Loucy (cell line): ENCODE measurements around the gene NCAM1.
A peak's percentile ranks its signal among the peaks of the same experiment; 100 is the strongest.

Source experiments
- H2AFZ ChIP-seq: fragments of 200-600 bp; sonication (generic); 2 replicates; pipeline ENCODE4 v1.6.0; 2016; ENCODE audit warnings: antibody characterized with exemption, mild to moderate bottlenecking, low read length, moderate library complexity
- H3F3A ChIP-seq: fragments of 200-600 bp; 2 replicates; pipeline ENCODE4 v1.6.0; 2016; ENCODE audit warnings: antibody characterized with exemption, low read depth, mild to moderate bottlenecking
- H3K27me3 ChIP-seq: fragments of 200-600 bp; sonication (generic); 2 replicates; pipeline ENCODE4 v1.6.1; 2014; ENCODE audit warnings: low read length, mild to moderate bottlenecking; ENCODE audit not compliant: insufficient read depth, poor library complexity, severe bottlenecking
- H3K36me3 ChIP-seq: fragments of 200-600 bp; sonication (generic); 2 replicates; pipeline ENCODE4 v1.6.1; 2016; ENCODE audit warnings: low read length; ENCODE audit not compliant: insufficient read depth
- H3K4me1 ChIP-seq: fragments of 200-600 bp; sonication (generic); 2 replicates; pipeline ENCODE4 v1.5.1; 2014; ENCODE audit warnings: low read length, mild to moderate bottlenecking; ENCODE audit not compliant: insufficient read depth, poor library complexity, severe bottlenecking
- H3K4me2 ChIP-seq: fragments of 200-600 bp; sonication (generic); 2 replicates; pipeline ENCODE4 v1.6.0; 2014; ENCODE audit warnings: antibody characterized with exemption, low read length, low read depth, mild to moderate bottlenecking; ENCODE audit not compliant: poor library complexity, severe bottlenecking
- H3K4me3 ChIP-seq: fragments of 200-600 bp; sonication (generic); 2 replicates; pipeline ENCODE4 v1.5.1; 2014; ENCODE audit warnings: low read length, mild to moderate bottlenecking, mixed read lengths; ENCODE audit not compliant: poor library complexity, severe bottlenecking
- H3K79me2 ChIP-seq: fragments of 200-600 bp; sonication (generic); 2 replicates; pipeline ENCODE4 v1.6.1; 2014; ENCODE audit warnings: low read length; ENCODE audit not compliant: insufficient read depth
- H3K9ac ChIP-seq: fragments of 200-600 bp; sonication (generic); 2 replicates; pipeline ENCODE4 v1.6.0; 2014; ENCODE audit warnings: mild to moderate bottlenecking, low read depth, low read length, moderate library complexity; ENCODE audit not compliant: poor library complexity, severe bottlenecking
- H3K9me2 ChIP-seq: fragments of 200-600 bp; sonication (generic); replicated peaks from 2 replicates; pipeline ENCODE4 v1.6.1; 2016; ENCODE audit warnings: low read depth, low read length, mixed read lengths
- H3K9me3 ChIP-seq: fragments of 200-600 bp; sonication (generic); 2 replicates; pipeline ENCODE4 v1.6.1; 2014; ENCODE audit warnings: mild to moderate bottlenecking, antibody characterized with exemption, low read length, low read depth; ENCODE audit not compliant: insufficient read depth
- H4K20me1 ChIP-seq: fragments of 200-600 bp; sonication (generic); 2 replicates; pipeline ENCODE4 v1.6.0; 2014; ENCODE audit warnings: antibody characterized with exemption, low read length, mild to moderate bottlenecking; ENCODE audit not compliant: insufficient read depth, poor library complexity, severe bottlenecking
- EZH2phosphoT487 ChIP-seq: fragments of 200-600 bp; IDR thresholded peaks from 2 replicates; pipeline ENCODE4 v1.6.1; 2018; ENCODE audit warnings: antibody characterized with exemption, mild to moderate bottlenecking, moderate library complexity, borderline replicate concordance
- TF ChIP-seq, protein P1 (sequence below): fragments of 200-600 bp; sonication (generic); conservative IDR thresholded peaks from 2 replicates; pipeline ENCODE4 v1.5.1; 2014; ENCODE audit warnings: mild to moderate bottlenecking, antibody characterized with exemption, low read length

NCAM1 gene

DNA sequence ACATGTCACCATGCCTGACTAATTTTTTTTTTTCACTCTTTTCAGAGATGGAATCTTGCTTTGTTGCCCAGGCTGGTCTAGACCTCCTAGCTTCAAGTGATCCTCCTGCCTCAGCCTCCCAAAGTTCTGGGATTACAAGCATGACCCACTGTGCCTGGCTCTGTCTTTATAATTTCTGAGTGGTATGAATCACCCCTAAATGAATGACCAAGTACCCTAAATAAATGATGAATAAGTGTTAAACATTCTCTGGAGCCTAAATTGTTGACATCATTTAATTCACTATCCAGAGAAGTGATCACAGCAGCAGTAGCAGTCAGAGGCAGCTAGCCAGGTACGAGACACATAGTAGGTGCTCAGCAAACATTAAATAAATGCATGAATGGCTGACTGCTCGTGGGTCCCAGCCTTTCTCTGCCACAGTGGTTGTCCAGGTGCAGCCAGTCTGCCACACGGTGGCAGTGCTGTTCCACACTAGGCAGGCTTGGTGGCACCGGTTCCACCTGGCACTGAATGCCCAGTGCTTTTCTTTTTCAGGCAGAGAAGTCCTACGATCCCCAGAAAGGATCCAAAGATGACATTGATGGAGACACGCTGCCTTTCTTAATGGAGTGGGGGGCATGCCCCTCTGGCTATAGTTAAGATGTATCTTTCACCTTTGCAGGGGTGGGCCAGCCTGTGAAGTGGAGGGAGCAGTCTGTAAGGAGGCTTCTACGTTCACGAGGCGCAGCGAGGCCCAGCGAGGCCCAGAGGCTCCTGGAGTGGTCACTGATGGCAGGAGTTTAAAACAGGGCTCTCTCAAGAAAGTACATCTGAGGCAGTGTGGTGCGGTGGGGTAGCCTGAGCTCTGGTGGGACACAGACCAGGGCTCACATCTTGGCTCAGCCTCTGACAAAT is 344.5 kb downstream of the NCAM1 start:
- Histone ChIP-seq H3K4me1 (no peaks in the 10 kb centered on the region), H3K79me2 (no peaks in the 10 kb centered on the region), H3K9me2 (no peaks in the 10 kb centered on the region), H2AFZ (no peak overlapping the region), H3K9me3 (no peaks in the 10 kb centered on the region), H4K20me1 (no peaks in the 10 kb centered on the region), H3K4me2 (no peak overlapping the region), H3K9ac (no peak overlapping the region), H3K4me3 (no peak overlapping the region), H3K27me3 (no peaks in the 10 kb centered on the region), H3K36me3 (no peaks in the 10 kb centered on the region), H3F3A (no peaks in the 10 kb centered on the region)
- TF ChIP-seq, protein P1, sequence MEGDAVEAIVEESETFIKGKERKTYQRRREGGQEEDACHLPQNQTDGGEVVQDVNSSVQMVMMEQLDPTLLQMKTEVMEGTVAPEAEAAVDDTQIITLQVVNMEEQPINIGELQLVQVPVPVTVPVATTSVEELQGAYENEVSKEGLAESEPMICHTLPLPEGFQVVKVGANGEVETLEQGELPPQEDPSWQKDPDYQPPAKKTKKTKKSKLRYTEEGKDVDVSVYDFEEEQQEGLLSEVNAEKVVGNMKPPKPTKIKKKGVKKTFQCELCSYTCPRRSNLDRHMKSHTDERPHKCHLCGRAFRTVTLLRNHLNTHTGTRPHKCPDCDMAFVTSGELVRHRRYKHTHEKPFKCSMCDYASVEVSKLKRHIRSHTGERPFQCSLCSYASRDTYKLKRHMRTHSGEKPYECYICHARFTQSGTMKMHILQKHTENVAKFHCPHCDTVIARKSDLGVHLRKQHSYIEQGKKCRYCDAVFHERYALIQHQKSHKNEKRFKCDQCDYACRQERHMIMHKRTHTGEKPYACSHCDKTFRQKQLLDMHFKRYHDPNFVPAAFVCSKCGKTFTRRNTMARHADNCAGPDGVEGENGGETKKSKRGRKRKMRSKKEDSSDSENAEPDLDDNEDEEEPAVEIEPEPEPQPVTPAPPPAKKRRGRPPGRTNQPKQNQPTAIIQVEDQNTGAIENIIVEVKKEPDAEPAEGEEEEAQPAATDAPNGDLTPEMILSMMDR, result peak; percentile 91
- TF ChIP-seq EZH2phosphoT487, result no peak

DNA sequence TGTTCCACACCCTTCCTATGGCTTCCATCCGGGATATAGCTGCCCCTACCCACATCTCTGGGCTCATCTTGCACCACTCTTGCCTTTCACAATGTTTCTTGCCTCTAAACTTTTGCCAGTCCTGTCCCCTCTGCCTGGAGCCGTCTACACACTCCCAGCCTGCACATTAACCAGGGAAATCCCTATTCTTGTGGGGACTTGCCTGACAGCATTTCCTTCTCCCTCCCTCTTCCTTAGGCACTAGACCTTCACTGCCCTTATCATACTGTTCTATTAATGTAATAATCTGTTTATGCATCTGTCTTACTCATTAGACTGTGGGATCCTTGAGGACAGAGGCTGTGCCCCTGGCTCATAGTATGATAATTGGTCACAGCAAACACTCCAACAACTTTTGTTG is 347.4 kb downstream of the NCAM1 start:
- TF ChIP-seq, protein P1, result no peak
- no peak for TF ChIP-seq EZH2phosphoT487
- no peaks in the 10 kb centered on the region for H3K27me3 ChIP-seq
- H3K36me3 ChIP-seq, result no peaks in the 10 kb centered on the region
- H2AFZ ChIP-seq, result no peak overlapping the region
- no peak overlapping the region for H3K9ac ChIP-seq
- H3K4me3 ChIP-seq, result no peak overlapping the region
- H3F3A ChIP-seq, result no peaks in the 10 kb centered on the region
- H3K79me2 ChIP-seq, result no peaks in the 10 kb centered on the region
- H3K9me2 ChIP-seq, result no peaks in the 10 kb centered on the region
- H3K4me2 ChIP-seq, result no peak overlapping the region
- H3K4me1 ChIP-seq, result no peaks in the 10 kb centered on the region
- no peaks in the 10 kb centered on the region for H3K9me3 ChIP-seq
- H4K20me1 ChIP-seq, result no peaks in the 10 kb centered on the region

- no peaks in the 10 kb centered on the region for H3K79me2 ChIP-seq
- H3K36me3 ChIP-seq, result no peaks in the 10 kb centered on the region
- no peaks in the 10 kb centered on the region for H3F3A ChIP-seq
- H3K9me3 ChIP-seq, result no peaks in the 10 kb centered on the region
- no peaks in the 10 kb centered on the region for H3K9me2 ChIP-seq
- no peak overlapping the region for H2AFZ ChIP-seq
- H3K27me3 ChIP-seq, result no peaks in the 10 kb centered on the region
- no peaks in the 10 kb centered on the region for H4K20me1 ChIP-seq
- H3K4me3 ChIP-seq, result no peak overlapping the region
- no peak overlapping the region for H3K4me2 ChIP-seq
- no peak overlapping the region for H3K9ac ChIP-seq
- TF ChIP-seq, protein P1, result no peak
- TF ChIP-seq EZH2phosphoT487, result no peak
- no peaks in the 10 kb centered on the region for H3K4me1 ChIP-seq
These were observed 350.3 kb downstream of the NCAM1 start for GRCh38 chr11:113311536-113311935.
